H1 (cell line): ENCODE measurements around the gene PIEZO1. TPM values are rescaled to one million over a fixed set of nuclear protein-coding genes. Genes with fewer than 3 reads are reported as not detected.
A peak's percentile ranks its signal among the peaks of the same experiment; 100 is the strongest.

Experiments
- CTCF ChIA-PET: fragments of 300-600 bp; sonication (Branson Sonifier 250); formaldehyde crosslinking; loops from one replicate; lab custom pipeline; 2021; ENCODE audit not compliant: partially characterized antibody; lab: Charles Lee
- POLR2A ChIA-PET: fragments of 300-600 bp; sonication (Branson Sonifier 250); formaldehyde crosslinking; loops from one replicate; lab custom pipeline; 2021; ENCODE audit warnings: inconsistent platforms; ENCODE audit not compliant: partially characterized antibody; lab: Charles Lee
- DNase-seq, 2 experiments: peaks; one replicate each; pipeline versions ENCODE4 v3.0.0 to v3.0.0-alpha.2; 2010 to 2022; ENCODE audit warnings: low spot score in 2 of 2, low read depth in 1 of 2, mixed read lengths in 1 of 2
- FAIRE-seq: peaks from 2 replicates; lab custom pipeline; 2011; peaks lifted over from hg19 to GRCh38; lab: Jason Lieb, UNC
- H2AFZ ChIP-seq: 2 replicates; pipeline ENCODE4 v1.8.1; 2012; ENCODE audit warnings: low read length, inconsistent platforms
- H2AK5ac ChIP-seq: 2 replicates; pipeline ENCODE4 v1.6.1; 2013; ENCODE audit warnings: low read depth, low read length
- H2BK120ac ChIP-seq: replicated peaks from 2 replicates; pipeline ENCODE3; 2013; ENCODE audit warnings: low read depth, low read length, inconsistent platforms
- H2BK12ac ChIP-seq: 2 replicates; pipeline ENCODE4 v1.6.1; 2013; ENCODE audit warnings: low read depth, low read length
- H2BK15ac ChIP-seq: 2 replicates; pipeline ENCODE4 v1.6.1; 2013; ENCODE audit warnings: low read length
- H2BK20ac ChIP-seq: 2 replicates; pipeline ENCODE4 v1.6.1; 2013; ENCODE audit warnings: low read length
- H2BK5ac ChIP-seq: 2 replicates; pipeline ENCODE4 v1.6.1; 2013; ENCODE audit warnings: low read depth, low read length
- H3K14ac ChIP-seq: 2 replicates; pipeline ENCODE4 v1.6.1; 2013; ENCODE audit warnings: inconsistent platforms; ENCODE audit not compliant: insufficient read length
- H3K18ac ChIP-seq: 2 replicates; pipeline ENCODE4 v1.6.1; 2013; ENCODE audit warnings: low read length; ENCODE audit errors: extremely low read depth
- H3K23ac ChIP-seq: 2 replicates; pipeline ENCODE4 v1.6.1; 2013; ENCODE audit warnings: inconsistent platforms; ENCODE audit not compliant: insufficient read length
- H3K23me2 ChIP-seq: 2 replicates; pipeline ENCODE4 v1.6.1; 2013; ENCODE audit warnings: low read depth, low read length
- H3K27ac ChIP-seq: 2 replicates; pipeline ENCODE4 v1.6.1; 2011; ENCODE audit warnings: low read depth, low read length, inconsistent platforms
- H3K27me3 ChIP-seq, 4 experiments: replicated peaks in 1 of 4; 1 replicate in 1 of 4; 2 replicates in 3 of 4; pipeline versions ENCODE4 v1.6.1 to v1.8.1; 2011 to 2013; ENCODE audit warnings: low read length in 3 of 4, mild to moderate bottlenecking in 3 of 4, inconsistent platforms in 2 of 4, mixed read lengths in 2 of 4, moderate library complexity in 1 of 4; ENCODE audit not compliant: control insufficient read depth in 3 of 4, insufficient read depth in 3 of 4; ENCODE audit errors: extremely low read depth in 1 of 4
- H3K36me3 ChIP-seq, 4 experiments: 2 replicates each; pipeline versions ENCODE4 v1.6.1 to v1.8.1; 2011 to 2013; ENCODE audit warnings: mild to moderate bottlenecking in 4 of 4, low read length in 3 of 4, moderate library complexity in 2 of 4, control low read depth in 1 of 4, inconsistent platforms in 1 of 4; ENCODE audit not compliant: insufficient read depth in 4 of 4, control insufficient read depth in 2 of 4
- H3K4ac ChIP-seq: replicated peaks from 2 replicates; pipeline ENCODE3; 2013; ENCODE audit warnings: low read length, low read depth, mixed read lengths, inconsistent platforms; ENCODE audit not compliant: insufficient read length
- H3K4me1 ChIP-seq, 4 experiments: replicated peaks in 1 of 4; 1 replicate in 1 of 4; 2 replicates in 3 of 4; pipeline versions ENCODE4 v1.6.1 to v1.8.1; 2011 to 2013; ENCODE audit warnings: low read length in 3 of 4, inconsistent platforms in 2 of 4, mixed read lengths in 1 of 4; ENCODE audit not compliant: insufficient read depth in 4 of 4, control insufficient read depth in 3 of 4
- H3K4me2 ChIP-seq, 2 experiments: 2 replicates each; pipeline versions ENCODE4 v1.6.1 to v1.8.1; 2011 to 2013; ENCODE audit warnings: low read depth in 2 of 2, low read length in 2 of 2, control low read depth in 1 of 2, inconsistent platforms in 1 of 2, mild to moderate bottlenecking in 1 of 2; ENCODE audit not compliant: insufficient read depth in 1 of 2
- H3K4me3 ChIP-seq, 4 experiments: fragments of 200-600, 300-600 bp in 1 of 4; sonication (generic), shearing (Covaris generic), sonication (Bioruptor Twin) in 1 of 4; 2 replicates each; pipeline versions ENCODE4 v1.5.1 to v1.8.1; 2011 to 2016; ENCODE audit warnings: low read length in 4 of 4, low read depth in 3 of 4, control low read depth in 2 of 4, inconsistent platforms in 2 of 4, mild to moderate bottlenecking in 2 of 4, mixed read lengths in 1 of 4, moderate library complexity in 1 of 4; ENCODE audit not compliant: insufficient read depth in 2 of 4; ENCODE audit errors: extremely low read depth in 1 of 4
- H3K56ac ChIP-seq: replicated peaks from 2 replicates; pipeline ENCODE3; 2013; ENCODE audit warnings: low read depth, mild to moderate bottlenecking, mixed read lengths, low read length, inconsistent platforms; ENCODE audit not compliant: insufficient read length
- H3K79me1 ChIP-seq: 2 replicates; pipeline ENCODE4 v1.6.1; 2013; ENCODE audit warnings: low read depth, low read length, control low read depth
- H3K79me2 ChIP-seq, 2 experiments: 2 replicates each; pipeline versions ENCODE4 v1.6.1 to v1.8.1; 2012 to 2013; ENCODE audit warnings: low read length in 2 of 2, mild to moderate bottlenecking in 2 of 2, inconsistent platforms in 1 of 2; ENCODE audit not compliant: insufficient read depth in 2 of 2, control insufficient read depth in 1 of 2
- H3K9ac ChIP-seq, 4 experiments: replicated peaks in 1 of 4; 1 replicate in 1 of 4; 2 replicates in 3 of 4; pipeline versions ENCODE4 v1.6.1 to v1.8.1; 2011 to 2013; ENCODE audit warnings: low read depth in 3 of 4, low read length in 3 of 4, control low read depth in 2 of 4, mild to moderate bottlenecking in 2 of 4, moderate library complexity in 2 of 4, inconsistent platforms in 1 of 4; ENCODE audit errors: extremely low read depth in 1 of 4
- H3K9me3 ChIP-seq, 2 experiments: 2 replicates each; pipeline versions ENCODE4 v1.6.1 to v1.8.1; 2012 to 2013; ENCODE audit warnings: mild to moderate bottlenecking in 2 of 2, moderate library complexity in 2 of 2, control low read depth in 1 of 2, inconsistent platforms in 1 of 2, low read depth in 1 of 2, low read length in 1 of 2, mixed read lengths in 1 of 2; ENCODE audit not compliant: insufficient read depth in 2 of 2
- H4K20me1 ChIP-seq, 2 experiments: replicated peaks in 1 of 2; 2 replicates each; pipeline versions ENCODE3 to v1.8.1; 2011 to 2013; ENCODE audit warnings: inconsistent platforms in 2 of 2, low read length in 2 of 2, mild to moderate bottlenecking in 1 of 2; ENCODE audit not compliant: insufficient read depth in 2 of 2, control insufficient read depth in 1 of 2
- H4K5ac ChIP-seq: 2 replicates; pipeline ENCODE4 v1.6.1; 2013; ENCODE audit warnings: low read length, low read depth, mixed read lengths, inconsistent platforms; ENCODE audit not compliant: insufficient read length
- H4K8ac ChIP-seq: 2 replicates; pipeline ENCODE4 v1.8.0; 2013; ENCODE audit warnings: mild to moderate bottlenecking, moderate library complexity, low read length, inconsistent platforms; ENCODE audit not compliant: insufficient read depth; ENCODE audit errors: extremely low read depth
- H4K91ac ChIP-seq: replicated peaks from 2 replicates; pipeline ENCODE3; 2013; ENCODE audit warnings: low read length, mixed read lengths, inconsistent platforms; ENCODE audit not compliant: insufficient read length
- CBX8 ChIP-seq: fragments of 300-800, 300-1000 bp; sonication (generic); IDR thresholded peaks from 2 replicates; pipeline ENCODE4 v1.7.1; 2016; ENCODE audit warnings: low read depth, low read length, borderline replicate concordance
- EZH2 ChIP-seq: fragments of 200-600 bp; sonication (generic); IDR thresholded peaks from 2 replicates; pipeline ENCODE4 v1.7.1; 2012; ENCODE audit warnings: low read depth, mild to moderate bottlenecking, moderate library complexity, low read length, inconsistent platforms; ENCODE audit not compliant: severe bottlenecking
- MAFK ChIP-seq: IDR thresholded peaks from 2 replicates; pipeline ENCODE4 v1.6.1; 2012; ENCODE audit warnings: low read depth, mild to moderate bottlenecking, improper control_type of control experiment, low read length
- POLR2AphosphoS5 ChIP-seq: IDR thresholded peaks from 2 replicates; pipeline ENCODE4 v1.6.1; 2011; ENCODE audit warnings: low read depth, low read length
- RFX5 ChIP-seq: IDR thresholded peaks from 2 replicates; pipeline ENCODE4 v1.6.1; 2011; ENCODE audit warnings: low read depth, low read length, improper control_type of control experiment, borderline replicate concordance
- SIN3A ChIP-seq, 2 experiments: IDR thresholded peaks in 1 of 2; conservative IDR thresholded peaks in 1 of 2; 2 replicates each; pipeline ENCODE4 v1.6.1; 2011 to 2012; ENCODE audit warnings: low read length in 2 of 2, improper control_type of control experiment in 1 of 2, low read depth in 1 of 2, mild to moderate bottlenecking in 1 of 2
- SIRT6 ChIP-seq: IDR thresholded peaks from one replicate; pipeline ENCODE4 v1.7.1; 2012; ENCODE audit warnings: low read length, inconsistent platforms
- SIX5 ChIP-seq: IDR thresholded peaks from 2 replicates; pipeline ENCODE4 v1.6.1; 2011; ENCODE audit warnings: mild to moderate bottlenecking, low read depth, low read length
- SP2 ChIP-seq: IDR thresholded peaks from 2 replicates; pipeline ENCODE4 v1.6.1; 2012; ENCODE audit warnings: mild to moderate bottlenecking, low read length, inconsistent platforms
- SP4 ChIP-seq: IDR thresholded peaks from 2 replicates; pipeline ENCODE4 v1.6.1; 2012; ENCODE audit warnings: low read length, inconsistent platforms
- SRF ChIP-seq: IDR thresholded peaks from 2 replicates; pipeline ENCODE4 v1.6.1; 2011; ENCODE audit warnings: mild to moderate bottlenecking, low read depth, low read length, moderate library complexity
- SUZ12 ChIP-seq: fragments of 200-600 bp; sonication (generic); IDR thresholded peaks from 2 replicates; pipeline ENCODE4 v1.6.1; 2012; ENCODE audit warnings: mild to moderate bottlenecking, inconsistent platforms, low read length, moderate library complexity, mixed read lengths
- TEAD4 ChIP-seq: IDR thresholded peaks from 2 replicates; pipeline ENCODE4 v1.6.1; 2012; ENCODE audit warnings: low read depth, low read length, inconsistent platforms, mixed read lengths
- WGBS, 2 experiments: shearing (Covaris generic) in 1 of 2; methylation state at CpG; one replicate each; pipeline versions ENCODE4 v1.1.6 to v1.1.7; 2013 to 2015; ENCODE audit warnings: low lambda C conversion rate in 2 of 2, mixed read lengths in 2 of 2, inconsistent platforms in 1 of 2, low coverage in 1 of 2, missing lambda C conversion rate in 1 of 2; ENCODE audit not compliant: insufficient replicate concordance in 2 of 2, insufficient coverage in 1 of 2, insufficient read length in 1 of 2; ENCODE audit errors: extremely low coverage in 1 of 2, missing lambda C conversion rate in 1 of 2; 5-methylcytosine and 5-hydroxymethylcytosine counted together
- polyA plus RNA-seq, 7 experiments: library from polyadenylated mRNA; depleted of rRNA in 3 of 7; stranded (reverse) in 5 of 7; unstranded in 2 of 7; fragments of >200 nt in 5 of 7; fragments of 200-250 nt in 2 of 7; gene quantifications; 1 replicate in 5 of 7; 2 replicates in 1 of 7; 4 replicates in 1 of 7; pipeline versions ENCODE4 v1.2.1 to v1.2.3, GENCODE V29; 2011 to 2013; ENCODE audit warnings: missing spikeins in 2 of 7, mixed read lengths in 2 of 7
- total RNA-seq: library from RNA; stranded (reverse); fragmentation: NEBNext Ultra II Directional; extraction: Animal tissue kit (Norgen Biotek cat#: 25700); gene quantifications from 2 replicates; pipeline ENCODE4 v1.2.1, GENCODE V29; 2021

Gene PIEZO1
- total and polyA plus RNA-seq, 2 of the 8 experiments (the other 6 are each of a cell fraction or from before 2014, with no cell fraction given): 42.3 to 67.5 TPM

DNA sequence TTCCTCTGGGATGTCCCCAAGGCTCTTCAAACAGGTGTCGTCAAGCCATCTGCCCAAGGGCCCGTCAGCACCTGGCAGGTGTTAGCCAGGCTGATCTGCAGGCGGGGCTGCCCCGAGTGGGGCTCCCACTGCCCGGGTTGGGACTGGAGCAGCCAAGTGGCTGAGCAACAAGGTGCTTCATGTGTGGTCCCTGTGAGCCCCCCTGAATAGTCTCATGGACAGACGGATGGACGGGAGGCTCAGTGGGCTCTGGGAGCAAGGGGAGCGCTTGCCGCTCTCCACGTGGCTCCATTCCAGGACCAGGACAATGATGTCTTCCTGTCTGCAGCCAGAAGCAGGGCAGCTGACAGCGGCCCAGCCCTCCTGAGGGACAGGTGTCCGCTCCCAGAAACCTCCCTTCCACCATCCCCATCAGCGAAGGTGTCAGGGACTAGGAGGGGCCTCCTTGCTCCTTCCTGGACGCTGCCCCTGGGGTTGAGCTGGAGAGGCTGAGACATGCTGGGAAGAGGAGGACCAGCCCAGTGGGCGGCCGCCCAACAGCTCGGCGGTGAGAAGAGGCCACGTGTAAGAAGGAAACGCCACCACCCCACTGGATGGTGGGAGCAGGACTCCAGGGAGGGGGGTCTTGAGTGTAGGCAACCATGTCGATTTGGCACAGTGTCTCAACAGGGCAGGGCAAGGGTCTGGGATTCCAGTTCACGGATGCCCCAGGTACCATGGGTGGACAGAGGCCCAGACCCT, 108.3 kb downstream of the PIEZO1 start:
- TF ChIP-seq SP4 (no peak), RFX5 (no peak), SIRT6 (no peak), SRF (no peak), SIN3A (conservative IDR thresholded peaks at IDR 0.05 in 1 of 2, IDR thresholded peaks at IDR 0.05 in 1 of 2; ENCODE audit: low read depth in 1 of 2, low read length in 2 of 2) (no peak), SIX5 (no peak), TEAD4 (no peak), CBX8 (no peak), MAFK (no peak), EZH2 (no peak), POLR2AphosphoS5 (no peak), SUZ12 (no peak), SP2 (no peak)
- no peak overlapping the region for H3K4me2 ChIP-seq
- H4K20me1 ChIP-seq: peaks cover 0 to 1% of the 10 kb centered on the region in 2 experiments
- no peak overlapping the region for H2BK120ac ChIP-seq
- H3K23ac ChIP-seq: no peak overlapping the region
- H3K56ac ChIP-seq: no peak overlapping the region
- peaks cover 0 to 5% (median 3%) of the 10 kb centered on the region in 4 experiments; a peak in 4 of 7 replicates for H3K4me1 ChIP-seq
- H3K79me1 ChIP-seq: no peaks in the 10 kb centered on the region
- no peak overlapping the region for H3K14ac ChIP-seq
- no peak overlapping the region for H4K8ac ChIP-seq
- no peak overlapping the region for H3K9ac ChIP-seq
- CTCF ChIA-PET: interaction anchor here (1.7 to 9.7 kb wide), 2 partner anchors 10 to 13 kb away, joined by 4 to 87 read pairs; partner anchors contain the start of gene SNAI3
- H4K91ac ChIP-seq: no peak overlapping the region
- no peaks in the 10 kb centered on the region for H3K79me2 ChIP-seq
- no peak overlapping the region for H2AK5ac ChIP-seq
- DNase-seq (no peak), FAIRE-seq (no peak)
- no peak overlapping the region for H3K4me3 ChIP-seq
- no peak overlapping the region for H3K27ac ChIP-seq
- no peak overlapping the region for H2BK20ac ChIP-seq
- WGBS, 2 experiments: 91% methylated on average over 18 of the region's 22 CpGs; no CpG with 5 or more reads in 1 of the 2 experiments
- no peaks in the 10 kb centered on the region for H3K9me3 ChIP-seq
- no peak overlapping the region for H3K4ac ChIP-seq
- H2BK15ac ChIP-seq: no peak overlapping the region
- H3K27me3 ChIP-seq: no peaks in the 10 kb centered on the region
- H2BK5ac ChIP-seq: peak overlapping the region; percentile 35; the same call in 1 of the 2 replicates
- no peaks in the 10 kb centered on the region for H3K36me3 ChIP-seq
- H3K18ac ChIP-seq: no peak overlapping the region
- no peak overlapping the region for H2AFZ ChIP-seq
- no peaks in the 10 kb centered on the region for H3K23me2 ChIP-seq
- POLR2A ChIA-PET: interaction anchor here (1.0 to 1.9 kb wide), 3 partner anchors 10 to 60 kb away, joined by 3 to 8 read pairs (median 3); no protein-coding TSS in a partner anchor
- H4K5ac ChIP-seq: no peak overlapping the region
- no peak overlapping the region for H2BK12ac ChIP-seq
